Testis (tissue), 3 donors: ENCODE data around the gene GABBR2. TPM values are rescaled to one million over a fixed set of nuclear protein-coding genes. Genes with fewer than 3 reads are reported as not detected.

Source experiments
- DNase-seq: peaks from one replicate; pipeline ENCODE4 v3.0.0-alpha.2; 2019
- H3K27ac ChIP-seq, 2 donors: fragments of 200-600 bp; sonication (generic); one replicate each; pipeline ENCODE4 v1.5.1; 2019
- H3K27me3 ChIP-seq: fragments of 200-600 bp; sonication (generic); one replicate; pipeline ENCODE4 v1.5.1; 2019
- H3K36me3 ChIP-seq: fragments of 200-600 bp; sonication (generic); one replicate; pipeline ENCODE4 v1.5.1; 2017; ENCODE audit warnings: low read depth; ENCODE audit errors: missing control alignments
- H3K4me1 ChIP-seq: fragments of 200-600 bp; sonication (generic); one replicate; pipeline ENCODE4 v1.5.1; 2019
- H3K4me3 ChIP-seq, 2 donors: fragments of 200-600 bp; sonication (generic); one replicate each; pipeline ENCODE4 v1.5.1; 2017 to 2019
- H3K9me3 ChIP-seq: fragments of 200-600 bp; sonication (generic); one replicate; pipeline ENCODE4 v1.5.1; 2017
- CTCF ChIP-seq, 3 experiments: fragments of 450-650 bp in 2 of 3; fragments of 200-600 bp in 1 of 3; sonication (generic) in 1 of 3; IDR thresholded peaks; one replicate each; pipeline ENCODE4 v1.5.1; 2016 to 2019; ENCODE audit warnings: antibody characterized with exemption in 3 of 3, mild to moderate bottlenecking in 2 of 3, moderate library complexity in 1 of 3
- POLR2A ChIP-seq: fragments of 450-650 bp; IDR thresholded peaks from one replicate; pipeline ENCODE4 v1.6.1; 2017; ENCODE audit warnings: antibody characterized with exemption, mild to moderate bottlenecking, moderate library complexity
- whole genome bisulfite sequencing, 2 donors: methylation state at CpG; one replicate each; pipeline ENCODE4 v1.1.5; 2018; 5-methylcytosine and 5-hydroxymethylcytosine counted together
- intact Hi-C: fragments of 100-400 bp; cut with DNase I; formaldehyde crosslinking; loops from one replicate; pipeline ENCODE4 v1.15.1; 2023; ENCODE audit warnings: low total_unique reads
- polyA plus RNA-seq: library from polyadenylated mRNA; stranded (reverse); fragments of 350-450 nt; fragmentation: Illumina TruSeq; extraction: RNeasy Lipid Tissue Mini Kit (QIAGEN cat#74804); gene quantifications from one replicate; pipeline ENCODE4 v1.2.3, GENCODE V29; 2014; ENCODE audit warnings: low read depth, low replicate concordance; ENCODE audit not compliant: insufficient read depth
- total RNA-seq, 2 donors: library from RNA; depleted of rRNA; stranded (reverse); fragments of >200 nt; gene quantifications; one replicate each; pipeline ENCODE4 v1.2.3, GENCODE V29; 2016

Gene GABBR2
- total and polyA plus RNA-seq, 3 donors from 2014 or later, result 3.0 to 8.1 (median 6.9) TPM

GRCh38 chr9:98361645-98362044 lies 347.1 kb downstream of the GABBR2 start:
- DNase-seq, result no peak
- H3K4me3 ChIP-seq, result no peak overlapping the region
- no peaks in the 10 kb centered on the region for H3K4me1 ChIP-seq
- TF ChIP-seq POLR2A, result no peak
- H3K36me3 ChIP-seq, result no peaks in the 10 kb centered on the region
- no peaks in the 10 kb centered on the region for H3K9me3 ChIP-seq
- whole genome bisulfite sequencing, 2 donors, result 51 to 69% methylated on average over 3 of the region's 3 CpGs
- H3K27ac ChIP-seq, result no peak overlapping the region
- intact Hi-C loops, result no loop called here
- no peaks in the 10 kb centered on the region for H3K27me3 ChIP-seq

GRCh38 chr9:98360176-98360708 lies 348.5 kb downstream of the GABBR2 start:
- Histone ChIP-seq H3K36me3 (no peaks in the 10 kb centered on the region), H3K27me3 (no peaks in the 10 kb centered on the region), H3K4me3 (no peak overlapping the region), H3K9me3 (no peaks in the 10 kb centered on the region), H3K4me1 (no peaks in the 10 kb centered on the region), H3K27ac (no peak overlapping the region)
- 53 to 65% methylated on average over 2 of the region's 2 CpGs for WGBS, 2 donors
- TF ChIP-seq POLR2A (no peak), CTCF (IDR thresholded peaks at IDR 0.05) (no peak)
- no peak for DNase-seq
- intact Hi-C loops, result no loop called here

- H3K36me3 ChIP-seq, result no peaks in the 10 kb centered on the region
- intact Hi-C loops, result no loop called here
- H3K27ac ChIP-seq, result no peak overlapping the region
- no peaks in the 10 kb centered on the region for H3K9me3 ChIP-seq
- no peaks in the 10 kb centered on the region for H3K27me3 ChIP-seq
- 78 to 95% methylated on average over 8 of the region's 8 CpGs for WGBS, 2 donors
- H3K4me3 ChIP-seq, result no peak overlapping the region
- H3K4me1 ChIP-seq, result no peaks in the 10 kb centered on the region
- DNase-seq, result no peak
- TF ChIP-seq CTCF (IDR thresholded peaks at IDR 0.05) (no peak), POLR2A (no peak)
Observed at GRCh38 chr9:98359569-98359968, 349.2 kb downstream of the GABBR2 start.

GRCh38 chr9:98357921-98358535 lies 350.7 kb downstream of the GABBR2 start:
- intact Hi-C loops, result no loop called here
- no peak for DNase-seq

More at GRCh38 chr9:98357921-98358535, 350.7 kb downstream of the GABBR2 start:
- no peak for TF ChIP-seq CTCF (IDR thresholded peaks at IDR 0.05)
- Histone ChIP-seq H3K36me3 (no peaks in the 10 kb centered on the region), H3K4me3 (no peak overlapping the region), H3K27me3 (no peaks in the 10 kb centered on the region), H3K27ac (no peak overlapping the region), H3K9me3 (no peaks in the 10 kb centered on the region), H3K4me1 (no peaks in the 10 kb centered on the region)
- 84 to 90% methylated on average over 6 of the region's 6 CpGs for WGBS, 2 donors
